ENCODE measurements around the gene SI.
"Not testable (repeated sequence)": the region's sequence is repeated elsewhere in the genome, so short reads cannot be mapped to it uniquely, and the experiment has no call there.

SI gene

DNA sequence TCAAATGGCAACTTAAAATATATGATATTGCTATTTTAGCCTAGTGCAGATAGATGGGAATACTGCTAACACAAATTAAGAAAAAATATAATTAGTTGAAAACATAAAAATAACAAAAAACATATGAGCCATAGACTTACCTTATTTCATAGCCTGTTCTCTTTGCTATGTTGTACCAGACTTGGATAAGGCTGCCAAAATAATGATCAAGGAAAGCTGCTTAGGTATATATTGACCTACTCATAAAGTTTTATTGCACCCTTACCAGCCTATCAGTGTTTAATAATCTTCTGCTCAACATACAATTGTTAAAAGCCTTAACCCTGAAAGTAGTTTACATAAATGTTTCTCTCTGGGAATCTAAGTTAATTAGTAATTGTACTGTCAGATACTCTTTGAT lies at the start of gene SI:
Gene SI (minus strand): TSS at position 204 of the 400 bp plus-strand sequence. CDS start 2,484 bp downstream, outside the sequence.
- no peak for DNase-seq

DNA sequence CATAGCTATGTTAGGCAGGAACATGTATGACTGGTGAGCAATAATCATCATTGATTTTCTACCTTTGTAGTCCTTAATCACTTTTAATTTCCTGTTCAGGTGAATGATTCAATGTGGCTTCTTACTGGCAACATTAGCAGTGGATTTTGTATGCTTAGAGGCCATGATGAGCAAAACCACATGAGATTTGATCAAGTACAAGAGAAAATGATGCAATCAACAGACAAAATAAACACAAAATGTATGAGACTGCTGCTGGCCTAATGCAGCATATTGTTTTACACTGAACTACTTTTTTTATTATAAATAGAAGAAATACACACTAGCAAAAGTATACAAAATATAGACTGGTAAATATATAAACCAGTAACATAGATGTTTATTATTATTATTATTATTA lies 47.5 kb upstream of the SI start:
- DNase-seq: no peak

DNA sequence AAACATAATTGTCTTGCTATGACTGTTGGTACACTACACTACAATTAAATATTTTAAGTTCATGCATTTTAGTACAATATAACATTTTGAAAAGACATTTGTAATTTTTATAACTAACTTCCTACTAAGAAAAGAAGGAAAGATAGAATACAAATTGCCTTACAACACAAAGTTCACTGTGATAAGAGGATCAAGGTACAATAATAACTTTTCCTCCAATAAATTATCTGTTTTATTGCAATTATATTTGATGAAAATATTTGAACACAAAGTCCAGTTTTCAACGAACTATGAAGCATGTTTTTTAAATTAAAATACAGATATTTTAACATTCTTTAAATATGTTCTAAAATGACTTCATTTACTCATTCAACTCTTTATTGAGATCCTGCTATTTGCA lies 33.1 kb upstream of the SI start:
- no peak for DNase-seq

DNA sequence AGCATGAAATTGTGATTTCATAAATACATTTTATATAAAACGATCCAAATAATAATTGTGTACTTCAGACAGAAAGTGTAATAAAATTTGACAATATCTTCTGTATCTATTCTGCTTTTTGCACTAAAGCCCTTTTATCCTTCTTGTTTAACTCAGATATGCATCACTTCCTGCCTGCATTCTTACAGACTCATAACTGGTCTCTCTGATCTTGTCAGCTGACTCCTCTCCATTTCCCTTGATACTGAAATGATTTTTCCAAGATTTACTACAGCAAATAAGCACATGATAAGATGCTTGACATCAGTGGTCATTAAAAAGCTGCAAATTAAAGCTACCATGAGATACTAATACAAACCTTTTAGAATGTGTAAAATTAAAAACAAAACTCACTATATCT lies 25.3 kb upstream of the SI start:
- DNase-seq: no peak

DNA sequence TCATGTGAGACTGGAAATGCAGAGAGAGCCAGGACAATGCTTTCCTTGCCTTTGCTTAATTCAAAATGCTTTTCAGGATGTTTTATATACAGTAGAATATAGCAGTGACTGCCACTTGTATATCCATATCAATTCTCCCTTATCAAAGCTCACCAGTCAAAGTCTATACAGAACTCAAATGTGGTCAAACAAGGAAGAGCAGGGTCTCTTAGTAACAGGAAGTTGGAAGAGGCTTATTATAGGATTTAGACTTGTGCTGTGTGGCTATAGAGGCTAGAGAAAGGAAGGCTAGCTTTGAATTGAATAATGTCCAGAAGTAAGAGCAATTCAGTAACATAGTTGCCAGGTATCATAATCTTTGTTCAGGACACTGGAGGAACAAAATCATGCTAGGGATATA lies 4.4 kb upstream of the SI start:
- DNase-seq: no peak

DNA sequence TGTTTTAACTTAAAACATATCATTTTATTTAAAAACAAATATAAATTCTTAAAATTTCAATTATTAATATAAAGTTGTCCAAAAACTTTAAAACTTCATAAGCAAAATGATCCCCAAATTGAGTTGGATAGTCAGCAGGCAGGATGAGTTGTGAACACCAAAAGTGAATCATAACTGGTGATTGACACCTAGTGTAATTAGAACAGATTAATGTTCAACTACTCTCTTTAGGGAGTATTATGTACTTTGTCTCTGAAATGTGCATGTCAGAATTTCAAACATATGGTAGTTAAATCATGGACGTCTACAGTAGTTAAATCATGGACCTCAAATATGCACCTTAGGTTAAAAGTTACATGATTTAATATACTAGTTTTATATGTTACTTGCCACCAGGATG lies 2.9 kb upstream of the SI start:
- DNase-seq: no peak

DNA sequence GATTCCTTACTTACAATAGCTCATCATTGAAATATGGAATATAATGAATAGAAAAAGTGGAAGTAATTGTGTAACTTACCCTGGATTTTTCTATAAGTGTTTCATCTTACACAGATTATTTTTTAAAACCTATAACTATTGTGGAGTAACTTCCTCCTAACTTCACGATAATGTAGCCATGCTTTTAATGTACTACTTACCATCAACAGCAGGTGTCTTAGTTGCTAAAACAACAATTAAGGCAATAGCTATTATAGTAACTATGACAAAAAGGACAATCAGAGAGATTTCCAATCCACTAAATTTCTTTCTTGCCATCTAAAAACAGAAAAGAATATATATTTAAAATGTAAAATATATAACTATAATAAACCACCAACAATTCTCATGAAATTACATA lies 2.6 kb downstream of the SI start:
- no peak for DNase-seq

DNA sequence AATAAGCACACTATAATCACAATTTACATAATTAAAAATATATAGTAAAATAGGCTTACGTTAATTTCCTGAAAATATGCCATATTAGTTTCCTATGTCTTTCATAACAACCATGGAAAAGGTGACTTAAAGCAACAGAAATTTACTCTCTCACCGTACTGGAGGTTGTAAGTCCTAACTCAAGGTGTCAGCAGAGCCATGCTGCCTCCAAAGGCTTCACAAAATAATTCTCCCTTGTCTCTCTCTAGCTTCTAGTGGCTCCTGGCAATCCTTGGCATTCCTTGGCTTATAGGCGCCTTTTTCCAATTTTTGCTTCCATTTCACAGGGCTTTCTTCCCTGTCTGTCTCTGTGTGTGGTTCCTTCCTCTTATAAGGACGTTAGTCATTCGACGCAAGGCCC lies 7.6 kb downstream of the SI start:
- DNase-seq: no peak

DNA sequence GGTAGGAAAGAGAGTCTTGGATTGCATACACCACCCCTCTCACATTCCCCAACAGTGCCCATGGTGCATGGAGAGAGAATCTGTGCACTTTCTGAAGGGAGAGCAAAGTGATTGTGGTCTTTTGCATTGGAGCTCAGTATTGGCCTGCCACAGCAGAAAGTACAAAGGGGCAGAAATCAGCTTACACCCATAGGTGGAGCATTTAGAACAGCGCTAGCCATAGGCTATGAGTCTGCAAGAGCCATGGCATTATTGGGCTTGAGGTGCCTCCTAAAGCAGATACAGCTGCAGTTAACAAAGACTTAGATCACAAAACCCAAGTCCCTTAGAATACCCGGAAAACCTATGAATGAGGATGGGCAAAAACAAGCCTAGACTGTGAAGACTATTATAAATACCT lies 21.8 kb downstream of the SI start:
- no peak for DNase-seq

DNA sequence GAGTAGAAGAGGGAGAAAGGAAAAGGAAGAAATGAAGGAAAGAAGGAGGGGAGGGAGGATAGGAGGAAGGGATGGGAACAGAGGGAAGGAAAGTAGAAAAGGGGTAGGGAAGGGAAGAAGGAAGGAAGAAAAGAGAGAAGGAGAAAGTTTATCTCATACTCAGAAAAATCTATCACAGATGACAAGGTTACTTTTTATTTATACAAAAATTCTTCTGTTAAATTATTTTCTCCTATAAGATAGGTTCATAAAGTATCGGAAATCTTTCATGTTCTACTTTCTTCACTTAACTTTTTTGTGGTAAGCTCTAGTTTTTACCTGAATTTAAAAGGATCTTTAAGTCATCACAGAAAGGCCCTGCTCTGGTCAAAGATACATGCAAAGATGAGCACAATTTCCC lies 38.1 kb downstream of the SI start:
- no peak for DNase-seq

DNA sequence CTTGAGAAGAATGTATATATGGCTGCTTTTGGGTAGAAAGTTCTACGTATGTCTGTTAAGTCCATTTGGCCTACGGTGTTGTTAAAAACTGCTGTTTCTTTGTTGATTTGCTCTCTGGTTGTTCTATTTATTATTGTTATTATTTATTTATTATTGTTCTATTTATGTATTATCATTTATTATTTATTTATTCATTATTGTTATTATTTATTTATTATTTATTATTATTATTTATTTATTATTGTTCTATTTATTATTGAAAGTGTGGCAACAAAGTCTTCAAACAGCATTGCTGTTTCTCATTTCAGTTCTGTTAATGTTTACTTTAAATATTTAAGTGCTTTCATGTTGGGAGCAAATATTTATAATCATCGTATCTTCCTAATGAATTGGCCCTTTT lies 66.7 kb downstream of the SI start:
- DNase-seq: no peak

DNA sequence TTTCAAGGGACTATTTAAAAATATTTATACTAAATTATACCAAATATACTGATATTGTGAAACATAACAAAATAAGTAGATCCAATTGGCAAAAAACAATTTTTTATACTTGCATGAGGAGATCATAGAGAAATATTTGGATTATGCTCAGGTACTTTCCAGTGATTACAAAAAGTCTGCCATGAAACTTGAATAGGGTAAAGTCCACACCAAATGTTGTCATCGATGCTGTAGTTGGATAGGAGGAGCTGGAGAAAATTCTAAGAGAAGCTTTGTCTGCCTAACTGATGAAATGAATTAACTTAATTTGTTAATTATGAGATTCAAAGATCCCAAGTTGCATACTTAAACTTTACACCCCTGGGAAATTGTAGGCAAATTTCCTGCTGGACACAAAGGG lies 93.3 kb downstream of the SI start:
- DNase-seq: no peak

DNA sequence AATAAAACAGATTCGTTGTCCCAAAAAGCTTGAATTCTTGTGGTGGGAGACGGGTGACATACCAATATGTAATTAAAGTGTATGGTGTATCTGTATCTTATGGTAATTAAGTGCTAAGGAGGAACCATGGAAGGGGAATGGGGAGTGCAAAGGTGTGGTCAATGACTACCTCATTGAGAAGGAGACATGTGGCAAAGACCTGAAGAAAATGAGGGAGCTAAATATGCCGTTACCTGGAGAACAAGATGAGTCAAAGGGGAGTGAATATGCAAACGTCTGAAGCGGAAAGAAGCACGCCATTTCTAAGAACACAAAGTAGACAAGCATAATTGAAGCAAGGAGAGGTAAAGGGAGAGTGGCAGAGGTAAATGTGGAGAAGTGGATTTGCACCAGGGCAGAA lies 115.7 kb downstream of the SI start:
- no peak for DNase-seq

DNA sequence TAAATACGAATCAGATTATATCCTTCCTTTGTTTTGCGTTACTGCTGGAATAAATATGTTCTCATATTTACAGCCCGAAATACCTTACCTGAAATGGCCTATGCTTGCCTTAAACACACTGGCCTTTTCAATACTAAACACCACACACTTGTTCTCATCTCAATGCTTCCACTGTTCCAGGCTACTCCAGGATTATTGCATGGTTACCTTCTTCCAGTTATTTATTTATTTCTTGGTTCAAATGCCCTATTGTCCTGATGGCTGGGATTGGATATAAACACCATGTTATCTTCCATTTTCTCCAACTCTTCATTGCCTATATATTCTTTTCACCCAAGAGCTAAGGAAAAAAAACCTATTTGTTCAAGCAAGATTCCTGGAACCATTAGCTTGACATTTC lies 125.3 kb downstream of the SI start:
- DNase-seq: no peak

DNA sequence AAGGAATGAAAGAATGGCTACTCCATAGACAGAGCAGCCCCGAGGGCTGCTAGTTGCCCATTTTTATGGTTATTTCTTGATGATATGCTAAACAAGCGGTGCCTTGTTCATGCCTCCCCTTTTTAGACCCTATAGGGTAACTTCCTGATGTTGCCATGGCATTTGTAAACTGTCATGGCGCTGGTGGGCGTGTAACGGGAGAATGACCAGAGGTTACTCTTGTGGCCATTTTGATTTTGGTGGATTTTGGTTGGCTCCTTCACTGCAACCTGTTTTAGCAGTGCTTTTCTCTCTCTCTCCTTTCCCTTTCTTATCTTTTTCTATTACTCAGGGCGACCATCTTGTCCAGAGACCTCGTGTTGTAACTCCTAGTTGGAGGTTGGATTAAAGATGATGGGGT lies 126.9 kb downstream of the SI start:
- DNase-seq: not testable (repeated sequence)

DNA sequence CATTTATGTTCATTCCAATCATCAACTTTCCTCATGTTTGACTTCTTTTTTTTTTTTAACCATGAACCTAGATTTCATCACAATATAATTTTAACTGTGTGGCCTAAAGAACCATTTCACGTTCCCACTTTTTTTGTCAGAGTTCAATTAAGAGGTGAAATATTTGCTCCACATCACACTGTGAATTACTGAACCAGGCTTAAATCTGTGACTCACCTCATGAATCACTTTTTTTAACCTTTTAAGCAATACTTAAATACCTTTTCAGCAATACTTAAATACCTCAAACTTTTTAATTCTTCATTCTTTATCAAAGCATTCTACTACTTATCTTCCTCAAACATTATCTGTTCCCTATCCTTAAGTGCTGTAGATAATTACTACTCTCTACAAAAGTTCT lies 137.6 kb downstream of the SI start:
- DNase-seq: no peak

DNA sequence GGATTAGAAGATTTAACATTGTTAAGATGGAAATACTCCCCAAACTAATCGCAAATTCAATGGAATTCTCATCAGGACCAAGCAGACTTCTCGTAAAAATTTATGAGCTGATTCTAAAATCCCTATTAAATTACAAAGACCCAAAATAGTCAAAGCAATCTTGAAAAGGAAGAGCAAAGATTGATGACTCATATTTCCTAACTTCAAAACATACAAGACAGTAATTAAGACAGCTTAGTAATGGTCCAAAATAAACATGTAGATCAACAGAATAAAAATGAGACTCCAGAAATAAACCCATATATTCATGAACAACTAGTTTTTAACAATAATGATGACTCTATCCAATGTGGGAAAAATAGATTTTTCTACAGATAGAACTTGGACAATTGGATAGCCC lies 148.7 kb downstream of the SI start:
- DNase-seq: no peak
